NCI-H1694 (cell line): Measurements from ENCODE around the gene FHDC1.

Source experiments
- DNase-seq: peaks from one replicate; lab custom pipeline; 2025; lab: John Stamatoyannopoulos, UW

Gene FHDC1

DNA sequence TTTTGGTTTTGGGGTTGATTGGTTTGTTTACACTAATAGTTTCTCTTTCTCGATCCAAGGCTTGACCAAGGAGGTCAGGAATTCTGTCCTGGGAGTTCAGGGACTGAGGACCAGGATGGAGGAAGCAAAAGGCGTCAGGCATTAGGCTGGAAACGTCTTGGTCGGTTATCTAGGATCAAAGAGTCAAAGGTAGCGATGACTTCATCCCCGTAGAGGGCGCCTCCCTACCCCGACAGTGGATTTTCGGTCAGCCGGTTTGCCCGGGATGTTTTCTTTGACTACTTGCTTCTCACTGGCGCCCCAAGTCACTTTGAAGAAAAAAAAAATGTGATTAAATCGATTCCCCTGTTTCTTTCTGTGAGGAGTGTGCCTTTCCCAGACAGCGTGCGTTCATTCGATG is 980 bp upstream of the FHDC1 start:
- no peak for DNase-seq

GRCh38 chr4:152936446-152937335 is 568 bp downstream of the FHDC1 start:
- DNase-seq = no peak

- no peak for DNase-seq
Measured at GRCh38 chr4:152937336-152938236, 1.5 kb downstream of the FHDC1 start.

DNA sequence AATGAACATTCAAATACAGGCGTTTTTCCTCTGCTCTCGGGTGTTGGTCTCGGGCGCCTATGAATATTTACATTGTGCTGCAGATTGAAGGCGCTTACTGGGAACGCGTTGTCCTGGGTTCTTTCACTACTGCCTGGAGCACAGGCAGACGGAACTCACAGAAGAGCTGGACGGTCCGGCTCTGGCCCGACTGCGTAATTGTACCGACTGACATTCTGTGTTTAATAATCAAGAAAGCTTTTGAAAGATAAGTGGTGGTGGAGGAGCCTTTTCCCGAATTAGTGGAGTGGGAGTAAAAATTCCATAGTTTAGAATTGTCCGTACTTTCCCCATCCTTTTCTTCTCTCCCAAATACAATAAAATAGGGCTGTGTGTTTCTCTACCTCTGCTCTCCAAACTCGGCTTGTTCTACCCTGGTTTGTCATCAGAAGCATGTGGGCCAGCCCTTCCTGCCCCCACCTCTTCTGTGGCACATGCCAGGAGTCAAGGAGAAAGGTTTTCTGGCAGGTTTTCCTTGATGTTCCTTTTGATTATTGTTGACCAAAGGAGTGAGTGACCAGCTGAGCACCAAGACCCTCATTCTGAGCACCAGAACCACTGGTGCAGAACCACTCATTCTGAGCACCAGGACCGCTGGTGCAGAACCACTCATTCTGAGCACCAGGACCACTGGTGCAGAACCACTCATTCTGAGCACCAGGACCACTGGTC is 2.3 kb downstream of the FHDC1 start:
- no peak for DNase-seq

DNA sequence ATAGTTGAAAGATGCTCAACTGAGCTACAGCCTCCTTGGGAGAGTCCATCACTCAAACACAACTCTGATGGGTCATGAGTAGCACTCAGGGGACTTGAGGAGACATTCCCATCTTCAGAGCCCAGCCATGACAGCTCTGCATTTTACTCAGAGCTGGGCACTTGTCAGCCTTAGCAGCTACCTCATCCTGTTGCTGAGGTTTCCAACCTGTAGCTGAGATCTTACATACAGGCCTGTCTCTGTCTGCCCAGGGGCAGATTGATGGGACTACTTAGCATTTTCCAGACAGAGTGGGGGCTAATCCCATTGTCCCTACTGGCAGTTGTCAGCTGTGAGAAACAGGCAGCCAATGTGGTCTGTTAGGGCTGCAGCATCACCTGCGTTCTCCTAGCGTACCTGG is 3.5 kb downstream of the FHDC1 start:
- DNase-seq = no peak

GRCh38 chr4:152940461-152940860 is 4.3 kb downstream of the FHDC1 start:
- DNase-seq = no peak

DNA sequence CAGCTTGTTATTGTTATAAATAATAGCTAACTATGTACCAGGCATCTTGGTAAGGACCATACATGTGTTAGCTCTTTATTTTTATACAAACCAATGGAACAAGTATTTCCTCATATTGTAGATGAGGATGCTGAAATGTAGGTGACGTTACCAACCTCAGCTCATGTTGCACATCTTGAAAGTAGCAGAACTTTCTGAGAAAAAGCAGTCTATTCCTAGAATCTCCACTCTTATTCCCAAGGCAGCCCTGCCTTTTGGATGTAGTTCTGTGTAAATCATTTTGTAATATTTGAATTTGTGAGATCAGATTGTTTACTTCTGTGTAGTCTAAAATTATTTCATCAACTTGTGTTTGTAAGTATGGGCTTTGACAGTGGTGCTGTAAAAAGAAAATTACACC is 5.3 kb downstream of the FHDC1 start:
- DNase-seq = no peak

GRCh38 chr4:152942346-152942745 is 6.2 kb downstream of the FHDC1 start:
- DNase-seq = no peak

DNA sequence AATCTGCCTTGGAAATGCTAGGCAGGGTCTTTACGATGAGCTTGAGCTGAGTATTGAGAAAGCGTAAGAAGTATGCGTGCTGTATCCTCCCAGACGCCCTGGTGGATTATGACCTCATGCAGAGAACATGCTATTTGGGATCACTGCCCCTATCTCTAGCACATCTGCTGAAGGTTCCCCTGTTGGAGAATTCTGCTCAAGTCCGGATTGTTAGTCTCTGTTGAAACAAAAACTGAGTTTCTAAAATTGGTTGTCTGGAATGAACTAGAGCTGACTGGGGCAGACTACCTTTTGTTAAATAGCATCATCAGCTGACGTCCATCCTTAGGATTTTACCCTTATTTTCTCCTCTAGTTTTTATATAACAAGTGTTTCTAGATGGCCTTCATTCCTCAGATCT is 7.5 kb downstream of the FHDC1 start:
- no peak for DNase-seq

DNA sequence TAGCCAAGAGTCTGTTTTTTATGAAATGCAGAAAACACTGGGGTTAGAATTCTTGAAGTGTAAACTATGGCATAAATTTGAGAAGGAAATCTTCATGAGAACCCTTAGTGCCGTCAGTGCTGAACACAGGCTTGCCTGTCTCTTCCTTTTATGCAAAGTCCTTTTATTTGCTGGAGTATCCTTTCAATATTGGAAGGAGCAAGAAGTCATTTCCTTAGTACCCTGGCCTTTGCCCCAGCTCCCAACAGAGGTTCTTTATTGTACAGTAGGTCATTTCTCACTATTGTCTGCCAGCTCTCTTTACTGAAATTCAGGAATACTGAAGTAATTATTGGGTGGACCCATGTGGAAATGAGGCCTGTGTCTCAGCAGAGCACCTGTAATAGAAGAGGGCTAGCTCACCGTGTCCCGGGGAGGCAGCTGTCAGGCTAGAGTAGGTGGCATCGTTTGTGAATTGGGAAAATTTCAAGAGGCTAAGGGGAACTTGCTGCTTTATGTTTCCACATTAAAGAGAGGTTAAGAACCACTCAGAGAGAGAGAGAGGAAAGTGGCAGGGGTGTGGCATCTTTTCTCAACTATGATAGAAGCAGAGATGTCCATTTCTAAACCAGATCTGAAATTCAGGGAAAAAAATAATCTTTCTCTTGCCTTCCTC is 8.7 kb downstream of the FHDC1 start:
- no peak for DNase-seq

GRCh38 chr4:152945639-152946038 is 9.5 kb downstream of the FHDC1 start:
- no peak for DNase-seq

DNA sequence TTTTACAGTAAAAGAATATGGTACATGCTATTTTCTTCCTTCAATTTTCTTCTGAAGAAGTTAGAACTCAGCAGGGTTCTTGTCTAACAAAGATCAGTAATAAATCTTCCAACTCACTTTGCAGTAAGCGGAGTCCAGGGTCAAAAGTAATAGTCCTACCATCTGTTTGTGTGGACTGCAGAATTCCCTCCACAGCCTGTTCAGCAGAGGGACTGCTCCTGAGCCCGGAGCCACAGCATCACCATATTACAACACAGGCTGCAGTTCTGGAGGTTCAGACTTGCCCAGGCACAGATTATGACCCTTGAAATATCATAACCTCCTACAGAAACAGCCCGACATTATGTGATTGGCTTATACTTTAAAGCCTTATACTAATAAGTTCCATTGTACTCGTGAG is 10.3 kb downstream of the FHDC1 start:
- DNase-seq = no peak

DNA sequence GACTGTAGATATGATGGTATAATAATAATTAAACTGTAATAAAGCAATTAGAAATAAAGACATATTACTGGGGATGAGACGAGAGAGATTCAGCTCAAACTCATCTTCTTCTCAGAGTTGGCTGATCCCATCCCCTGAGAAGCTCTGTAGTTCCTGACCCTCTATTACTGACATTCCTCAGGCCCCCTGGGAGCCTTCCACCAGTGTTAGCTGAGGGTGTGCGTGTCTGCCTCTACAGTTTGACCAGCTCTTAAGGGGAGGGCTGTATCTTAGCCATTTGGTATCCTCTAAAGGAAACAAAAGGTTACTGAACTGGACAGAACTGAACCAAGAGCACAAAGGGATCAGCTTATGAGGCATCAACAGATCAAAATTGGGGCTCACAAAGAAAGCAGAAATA is 11.2 kb downstream of the FHDC1 start:
- DNase-seq = no peak

- no peak for DNase-seq
Measured at GRCh38 chr4:152949930-152950329, 13.8 kb downstream of the FHDC1 start.

GRCh38 chr4:152950402-152951274 is 14.5 kb downstream of the FHDC1 start:
- no peak for DNase-seq

- DNase-seq = no peak
Measured at GRCh38 chr4:152951348-152951747, 15.2 kb downstream of the FHDC1 start.

DNA sequence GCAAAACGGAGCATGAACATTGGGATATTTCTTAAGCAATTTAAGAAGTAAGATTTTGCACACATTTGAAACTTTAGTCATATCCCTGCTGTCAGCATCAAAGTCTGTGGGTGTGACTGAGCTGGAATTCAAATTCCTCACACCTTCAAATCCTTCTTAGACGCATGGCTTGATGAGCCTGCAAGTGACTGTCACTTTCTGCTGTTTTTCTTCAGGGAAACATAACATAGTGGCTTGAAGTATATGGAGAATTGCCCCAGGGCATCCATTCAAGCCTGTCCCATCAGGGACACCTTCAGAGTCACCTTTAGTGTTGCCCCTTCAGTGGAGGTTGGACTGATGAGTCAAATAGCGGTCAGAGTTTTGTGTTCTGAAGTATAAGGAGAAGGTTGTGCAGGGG is 17.4 kb downstream of the FHDC1 start:
- DNase-seq = no peak

GRCh38 chr4:152954741-152955140 is 18.6 kb downstream of the FHDC1 start:
- no peak for DNase-seq

- no peak for DNase-seq
Measured at GRCh38 chr4:152956147-152956546, 20.0 kb downstream of the FHDC1 start.

- no peak for DNase-seq
Measured at GRCh38 chr4:152956650-152957436, 20.7 kb downstream of the FHDC1 start.
